GM21723 (cell line): ENCODE results near the gene RNF208.

Source experiments
- ATAC-seq: cut with Tn5 transposase; IDR thresholded peaks from one replicate; pipeline ENCODE4 v1.9.1; 2021; ENCODE audit warnings: mild to moderate bottlenecking, moderate library complexity; ENCODE audit not compliant: unreplicated experiment

RNF208 gene

DNA sequence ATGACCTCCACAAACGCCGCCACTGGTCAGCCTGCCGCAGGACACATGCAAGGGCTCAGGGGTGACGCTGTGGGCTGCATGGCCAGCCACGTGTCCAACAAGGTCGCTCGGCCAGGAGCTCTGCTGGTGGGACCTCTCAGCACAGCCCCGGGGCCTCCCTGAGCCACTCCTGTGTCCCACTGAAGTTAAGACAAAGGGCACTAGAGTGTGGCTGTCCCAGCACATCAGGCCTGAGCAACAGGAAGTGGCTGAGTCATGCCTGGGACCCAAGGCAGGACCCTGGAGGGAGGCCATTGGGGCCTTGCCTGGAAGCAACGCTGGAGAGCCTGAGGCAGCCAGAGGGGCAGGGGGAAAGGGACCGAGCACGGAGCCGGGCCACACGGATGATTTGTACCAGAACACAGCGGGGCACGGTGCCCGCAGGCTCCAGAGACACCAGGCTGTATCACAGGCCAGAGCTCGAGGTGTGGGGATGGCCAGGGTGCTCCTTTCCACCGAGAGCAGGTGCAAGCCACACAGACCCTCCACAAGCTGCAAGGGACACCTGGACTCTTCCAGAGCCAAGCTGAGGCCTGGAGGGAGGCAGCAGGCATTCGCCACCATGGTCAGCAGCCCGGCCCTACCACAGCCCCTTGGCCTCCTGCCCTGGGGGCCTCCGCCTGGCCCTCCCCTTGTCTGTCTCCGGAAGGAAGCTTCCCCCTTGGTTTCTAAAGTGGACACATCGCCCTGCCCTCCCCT is 43.7 kb downstream of the RNF208 start:
- no peak for ATAC-seq

DNA sequence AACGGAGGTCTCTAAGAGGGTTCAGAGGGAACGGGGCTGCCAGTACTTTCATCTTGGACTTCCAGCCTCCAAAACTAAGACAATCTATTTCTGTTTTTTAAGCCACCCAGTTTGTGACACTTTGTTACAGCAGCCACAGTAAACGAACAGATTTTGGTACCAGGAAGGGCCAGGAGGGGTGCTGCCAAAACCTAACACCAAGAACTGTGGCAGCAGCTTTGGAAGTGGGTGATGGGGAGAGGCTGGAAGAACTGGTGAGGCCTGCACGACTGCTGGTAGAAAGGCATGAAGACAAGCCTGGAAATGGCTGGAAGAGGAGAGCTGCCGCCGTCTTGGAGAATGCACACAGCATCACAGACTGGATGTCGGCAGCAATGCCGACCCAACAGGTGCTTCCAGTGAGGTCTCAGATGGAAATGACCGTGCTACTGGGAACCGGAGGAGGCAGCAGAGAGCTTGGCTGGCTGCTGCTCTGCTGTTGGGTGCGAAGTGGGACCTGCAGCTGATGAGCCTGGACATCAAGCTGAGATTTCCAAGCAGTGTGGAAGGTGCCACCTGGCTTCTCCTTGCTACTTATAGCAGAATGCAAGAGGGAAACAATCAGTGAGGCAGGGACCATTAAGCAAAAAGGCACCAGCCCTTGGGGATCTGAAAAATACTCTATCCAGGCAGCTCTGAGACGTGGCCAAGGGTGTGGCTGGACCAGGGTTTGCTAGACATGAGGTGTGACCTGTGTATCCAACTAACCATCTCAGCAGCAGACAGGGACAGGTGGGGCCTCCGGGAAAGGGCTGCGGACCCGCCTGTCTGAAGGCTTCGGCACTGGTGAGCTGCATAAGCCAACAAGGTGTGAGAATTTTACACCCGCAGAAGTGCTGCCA is 45.5 kb downstream of the RNF208 start:
- ATAC-seq = no peak

DNA sequence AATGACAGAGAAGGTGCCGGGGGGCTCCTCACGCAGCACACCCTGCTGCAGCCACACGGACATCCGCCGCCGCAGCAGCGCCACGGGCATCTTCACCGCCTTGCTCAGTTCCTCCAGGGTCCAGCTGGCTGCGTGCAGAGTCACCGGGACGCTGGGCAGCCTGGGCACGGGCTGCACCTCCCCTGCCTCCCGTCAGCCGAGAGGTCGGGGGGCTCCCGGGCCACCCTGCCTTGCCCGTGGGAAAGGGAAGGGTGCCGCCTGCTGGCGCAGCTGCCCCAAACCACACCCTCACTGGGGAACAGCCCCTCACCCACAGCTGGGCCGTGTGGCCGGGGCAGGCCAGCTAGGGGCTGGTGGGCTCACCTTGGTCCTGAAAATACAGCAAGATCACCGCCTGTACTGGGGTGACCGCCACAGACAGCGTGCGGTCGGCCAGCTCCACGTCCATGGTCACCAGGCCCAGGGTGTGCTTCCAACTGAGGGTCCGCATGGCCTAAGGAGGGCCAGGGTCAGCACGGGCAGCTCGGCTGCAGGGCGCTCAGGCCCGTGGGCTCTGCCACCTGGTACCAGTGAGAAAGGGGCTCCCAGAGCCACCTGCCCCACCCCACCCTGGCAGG is 46.6 kb downstream of the RNF208 start:
- no peak for ATAC-seq

DNA sequence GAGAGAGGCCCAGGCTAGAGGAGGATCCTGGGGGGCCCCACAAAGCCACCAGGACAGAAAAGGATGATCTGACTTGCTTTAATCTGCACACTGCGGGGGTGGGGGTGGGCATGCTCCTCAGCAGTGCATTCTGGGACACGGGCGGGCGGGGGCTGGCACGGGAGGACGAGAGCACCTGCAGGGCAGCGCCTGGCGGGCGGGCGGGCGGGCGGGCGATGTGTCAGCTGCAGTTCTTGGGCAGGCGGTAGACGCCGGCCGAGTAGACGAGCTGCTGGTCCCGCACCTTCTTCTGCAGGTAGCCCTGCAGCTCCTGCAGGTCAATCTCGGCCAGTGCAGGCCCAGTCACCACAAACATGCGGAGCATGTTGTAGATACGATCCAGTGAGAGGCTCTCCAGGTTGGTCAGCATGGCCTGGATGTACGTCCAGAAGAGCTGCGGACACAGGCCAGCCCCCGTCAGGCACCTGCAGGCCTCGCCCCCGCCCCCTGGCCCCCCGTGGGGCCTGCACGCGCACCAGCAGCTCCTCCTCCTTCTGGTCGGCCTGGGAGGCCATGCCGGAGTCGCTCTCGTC is 47.2 kb downstream of the RNF208 start:
- no peak for ATAC-seq

DNA sequence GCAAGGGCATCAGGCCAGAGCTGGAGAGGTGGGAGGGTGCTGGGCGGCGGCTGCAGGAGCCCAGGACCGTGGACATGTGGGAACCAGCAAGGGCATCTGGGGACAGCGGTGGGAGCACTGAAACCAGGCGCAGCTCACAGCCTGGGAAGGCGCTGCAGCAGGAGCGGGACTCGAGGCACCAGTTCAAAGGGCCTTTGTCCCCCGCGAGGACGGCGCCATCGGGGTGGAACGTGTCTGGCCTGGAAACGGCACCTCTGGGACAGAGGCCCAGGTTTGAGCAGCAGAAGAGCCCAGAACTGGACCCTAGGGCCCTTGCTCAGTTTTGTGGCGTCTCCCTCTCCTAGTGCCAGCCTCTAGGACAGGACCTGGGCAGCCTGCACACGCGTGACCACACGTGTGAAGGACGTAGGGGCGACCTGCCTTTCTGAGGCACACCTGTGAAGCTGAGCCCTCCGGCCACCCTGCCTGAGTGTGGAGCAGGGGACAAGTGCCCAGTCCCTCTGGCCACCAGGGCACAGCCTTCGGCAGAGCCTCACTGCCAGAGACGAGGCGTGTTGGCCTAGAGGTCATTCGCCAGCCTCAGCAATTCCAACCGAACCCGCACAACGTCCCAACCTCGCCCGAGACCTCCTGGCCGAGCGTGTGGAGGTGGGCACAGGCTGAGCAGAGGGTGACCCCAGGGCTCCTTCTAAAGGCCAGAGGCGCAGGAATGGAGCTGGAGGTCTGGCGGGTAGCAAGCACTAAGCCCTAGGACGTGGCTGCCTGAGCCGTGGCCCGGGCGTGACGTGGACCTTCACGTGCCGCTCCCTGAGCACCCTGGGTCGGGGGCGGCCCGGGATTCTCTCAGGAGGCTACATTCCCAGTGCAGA is 48.0 kb downstream of the RNF208 start:
- no peak for ATAC-seq

DNA sequence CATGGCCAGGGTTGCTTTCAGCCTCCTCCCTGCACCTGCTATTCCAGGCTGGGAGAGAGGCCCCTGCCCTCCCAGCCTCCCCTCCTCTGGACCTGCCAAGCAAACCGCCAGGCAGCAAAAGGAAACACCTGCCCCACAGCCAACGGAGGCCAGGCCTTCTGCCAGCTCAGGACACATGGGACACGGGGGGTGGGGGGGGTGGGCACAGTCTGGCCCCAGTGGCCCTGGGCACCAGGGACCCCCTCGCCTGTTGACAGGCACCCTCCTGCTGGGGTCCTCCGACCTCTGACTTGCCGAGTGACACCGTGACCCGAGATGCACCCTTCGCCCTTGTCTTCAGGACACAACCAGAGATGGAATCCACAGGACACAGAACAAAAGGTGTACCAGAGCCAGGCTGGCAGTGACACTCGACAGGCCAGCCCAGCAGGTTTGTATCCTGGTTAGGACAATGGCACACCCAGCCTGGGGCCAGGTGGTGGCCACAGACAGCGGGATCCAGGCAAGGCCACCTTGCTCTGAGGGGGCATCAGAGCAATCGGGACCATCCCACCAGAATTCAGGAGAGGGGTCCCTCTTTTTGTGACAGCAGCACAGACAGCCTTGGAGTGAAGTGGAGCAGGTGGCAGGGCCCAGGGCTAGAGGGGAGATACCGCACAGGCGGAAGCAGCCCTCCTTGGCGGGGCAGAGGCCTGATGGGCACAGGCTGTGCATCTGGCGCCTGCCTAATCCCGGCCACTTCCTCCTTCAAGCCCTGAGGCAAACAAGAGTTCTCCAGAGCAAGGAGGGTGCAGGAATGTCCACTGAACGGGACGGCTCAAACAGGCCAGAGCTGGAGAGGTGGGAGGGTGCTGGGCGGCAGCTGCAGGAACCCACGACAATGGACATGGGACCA is 48.9 kb downstream of the RNF208 start:
- ATAC-seq = no peak

DNA sequence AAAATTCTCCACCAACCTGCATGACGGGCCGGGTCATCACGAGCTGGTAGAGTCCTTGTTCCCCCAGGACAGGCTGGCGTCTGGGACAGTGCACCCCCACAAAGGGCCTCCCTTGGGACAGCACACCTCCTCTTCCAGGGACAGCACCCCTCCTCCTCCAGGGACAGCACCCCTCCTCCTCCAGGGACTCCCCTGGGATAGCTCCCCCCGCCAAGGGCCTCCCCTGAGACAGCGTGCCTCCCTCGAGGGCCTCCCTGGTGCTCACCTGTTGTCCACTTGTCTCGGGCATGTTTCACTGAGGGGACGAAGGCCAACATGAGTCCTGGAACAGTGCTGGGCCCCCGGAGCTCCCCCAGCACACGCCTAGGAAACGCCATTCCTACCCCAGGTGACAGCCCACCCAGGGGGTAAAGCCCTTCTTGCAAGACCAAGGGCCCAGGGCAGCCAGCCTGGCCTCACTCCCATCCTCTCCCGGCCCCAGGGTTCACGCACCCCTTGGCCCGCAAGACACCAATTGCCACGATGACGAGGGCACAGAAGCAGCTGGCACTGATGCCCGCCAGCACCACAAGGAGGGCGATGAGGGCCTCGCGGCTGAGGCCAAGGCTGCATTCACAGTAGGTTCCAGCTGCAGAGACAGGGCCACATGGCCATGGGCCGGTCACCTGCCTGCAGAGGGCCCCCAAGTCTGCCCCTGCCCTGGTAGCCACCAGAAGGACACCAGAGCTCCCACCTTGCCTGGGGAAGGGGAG is 50.7 kb downstream of the RNF208 start:
- no peak for ATAC-seq

DNA sequence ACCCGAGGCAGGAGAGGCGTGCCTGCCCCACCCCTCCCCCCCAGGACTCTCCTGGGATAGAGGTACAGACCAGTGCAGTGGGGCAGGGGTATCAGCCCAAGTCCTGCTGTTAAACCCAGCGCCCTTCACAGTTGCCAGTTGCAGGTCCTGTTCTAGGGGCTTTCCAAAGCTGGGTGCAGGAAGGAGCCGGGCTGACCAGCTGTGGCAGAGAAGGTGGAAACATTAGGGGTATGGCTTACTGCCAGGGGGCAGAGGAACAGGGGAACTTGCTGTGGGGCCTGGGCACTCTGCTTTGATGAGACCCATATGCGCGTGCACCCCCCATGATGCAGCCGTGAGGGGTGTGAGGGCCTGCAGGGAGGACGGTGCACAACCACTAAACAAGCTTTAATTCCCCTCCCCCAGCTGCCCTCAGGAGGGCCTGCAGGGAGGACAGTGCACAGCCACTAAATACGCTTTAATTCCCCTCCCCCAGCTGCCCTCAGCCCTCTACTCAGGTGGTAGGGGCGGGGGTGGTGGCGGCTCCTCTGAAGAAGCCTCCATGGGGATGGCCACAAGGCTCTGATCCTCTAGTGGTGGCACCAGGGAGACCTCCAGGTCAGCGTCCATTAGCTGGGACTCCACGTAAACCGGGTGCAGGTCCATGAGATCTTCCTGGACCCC is 51.4 kb downstream of the RNF208 start:
- no peak for ATAC-seq
